ENCODE data around the gene GRAMD2B. TPM values are rescaled to one million over a fixed set of nuclear protein-coding genes. Genes with fewer than 3 reads are reported as not detected.

Gene GRAMD2B
- total and polyA plus RNA-seq, 7 donors, result 1.3 to 8.0 (median 2.9) TPM

- DNase-seq (peak; percentile 55 to 75), ATAC-seq (peak in 2 of 4 donors; percentile 37 to 47)
- no peaks in the 10 kb centered on the region for H3K4me1 ChIP-seq
- no peak overlapping the region for H3K4me3 ChIP-seq
- WGBS, 3 donors, result 34 to 48% (median 40%) methylated on average over 5 of the region's 5 CpGs
- TF ChIP-seq CTCF (IDR thresholded peaks at IDR 0.05), result no peak
- H3K36me3 ChIP-seq (ENCODE audit: insufficient read depth in 1 of 2, low read depth in 1 of 2), result no peaks in the 10 kb centered on the region
- H3K27me3 ChIP-seq (ENCODE audit: insufficient read depth in 3 of 3, low read length in 2 of 3), result no peaks in the 10 kb centered on the region
- intact Hi-C loops (cut with DNase I), result no loop called here
- H3K27ac ChIP-seq, result no peak overlapping the region
- H3K9me3 ChIP-seq, result no peaks in the 10 kb centered on the region
Measured at GRCh38 chr5:126525630-126526245, 102.5 kb downstream of the GRAMD2B start.

GRCh38 chr5:126526493-126526892, 103.3 kb downstream of the GRAMD2B start:
- Histone ChIP-seq H3K27ac (no peak overlapping the region), H3K27me3 (ENCODE audit: insufficient read depth in 3 of 3, low read length in 2 of 3) (no peaks in the 10 kb centered on the region), H3K4me1 (no peaks in the 10 kb centered on the region), H3K36me3 (ENCODE audit: insufficient read depth in 1 of 2, low read depth in 1 of 2) (no peaks in the 10 kb centered on the region), H3K9me3 (no peaks in the 10 kb centered on the region), H3K4me3 (no peak overlapping the region)
- no peak for TF ChIP-seq CTCF (IDR thresholded peaks at IDR 0.05)
- DNase-seq, result no peak
- intact Hi-C loops (cut with DNase I), result no loop called here
- no peak for ATAC-seq

GRCh38 chr5:126527158-126527557, 103.9 kb downstream of the GRAMD2B start:
- no peak overlapping the region for H3K27ac ChIP-seq
- H3K4me3 ChIP-seq, result no peak overlapping the region
- DNase-seq (no peak), ATAC-seq (no peak)
- H3K4me1 ChIP-seq, result no peaks in the 10 kb centered on the region
- H3K36me3 ChIP-seq (ENCODE audit: insufficient read depth in 1 of 2, low read depth in 1 of 2), result no peaks in the 10 kb centered on the region
- TF ChIP-seq CTCF (IDR thresholded peaks at IDR 0.05), result no peak
- intact Hi-C loops (cut with DNase I), result no loop called here
- no peaks in the 10 kb centered on the region for H3K27me3 ChIP-seq (ENCODE audit: insufficient read depth in 3 of 3, low read length in 2 of 3)
- 77 to 92% (median 89%) methylated on average over 1 of the region's 1 CpG for WGBS, 3 donors
- no peaks in the 10 kb centered on the region for H3K9me3 ChIP-seq

GRCh38 chr5:126527892-126528291, 104.7 kb downstream of the GRAMD2B start:
- H3K4me1 ChIP-seq, result no peaks in the 10 kb centered on the region
- H3K36me3 ChIP-seq (ENCODE audit: insufficient read depth in 1 of 2, low read depth in 1 of 2), result no peaks in the 10 kb centered on the region
- H3K27me3 ChIP-seq (ENCODE audit: insufficient read depth in 3 of 3, low read length in 2 of 3), result no peaks in the 10 kb centered on the region
- no peaks in the 10 kb centered on the region for H3K9me3 ChIP-seq
- ATAC-seq (no peak), DNase-seq (no peak)
- no peak overlapping the region for H3K27ac ChIP-seq
- no peak for TF ChIP-seq CTCF (IDR thresholded peaks at IDR 0.05)
- H3K4me3 ChIP-seq, result no peak overlapping the region
- intact Hi-C loops (cut with DNase I), result no loop called here

GRCh38 chr5:126531543-126532120, 108.4 kb downstream of the GRAMD2B start:
- Histone ChIP-seq H3K27me3 (ENCODE audit: insufficient read depth in 3 of 3, low read length in 2 of 3) (no peaks in the 10 kb centered on the region), H3K9me3 (no peaks in the 10 kb centered on the region), H3K4me3 (no peak overlapping the region), H3K4me1 (no peaks in the 10 kb centered on the region), H3K36me3 (ENCODE audit: insufficient read depth in 1 of 2, low read depth in 1 of 2) (no peaks in the 10 kb centered on the region), H3K27ac (no peak overlapping the region)
- ATAC-seq (no peak), DNase-seq (no peak)
- intact Hi-C loops (cut with DNase I), result no loop called here
- WGBS, 3 donors, result 28 to 37% (median 30%) methylated on average over 4 of the region's 4 CpGs
- TF ChIP-seq CTCF (IDR thresholded peaks at IDR 0.05), result no peak

Measured in psoas muscle (tissue), 8 donors.